ENCODE results near the gene FSTL4. TPM values are rescaled to one million over a fixed set of nuclear protein-coding genes. Genes with fewer than 3 reads are reported as not detected.

The FSTL4 gene
- polyA plus RNA-seq, 3 donors = not detected

DNA sequence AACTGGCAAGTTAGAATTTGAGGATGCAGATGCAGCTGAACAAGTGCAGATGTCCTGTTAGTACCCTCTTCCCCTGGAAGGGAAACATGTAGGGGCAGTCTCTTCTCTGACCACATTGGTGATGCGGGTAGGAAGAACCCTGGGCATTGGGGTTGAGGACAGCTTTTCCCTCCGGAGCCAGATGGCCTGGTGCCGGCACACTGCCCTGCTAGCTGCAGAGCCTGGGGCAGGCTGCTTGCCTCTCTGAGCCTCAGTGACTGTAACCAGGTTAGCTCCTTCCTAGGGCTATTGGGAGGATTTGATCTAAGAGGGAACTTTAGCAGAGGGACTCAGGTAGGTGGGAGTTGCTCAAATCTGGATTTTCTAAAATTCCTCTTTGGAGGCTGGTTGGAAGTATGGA lies 412.1 kb downstream of the FSTL4 start:
- no peak for TF ChIP-seq CTCF (IDR thresholded peaks at IDR 0.05)
- Histone ChIP-seq H4K20me1 (ENCODE audit: insufficient read depth, low read length) (no peaks in the 10 kb centered on the region), H3K27me3 (ENCODE audit: control insufficient read depth in 2 of 2, insufficient read depth in 2 of 2, low read length in 2 of 2) (no peaks in the 10 kb centered on the region), H3K4me1 (ENCODE audit: control insufficient read depth in 1 of 2, insufficient read depth in 2 of 2, low read length in 2 of 2) (no peaks in the 10 kb centered on the region), H3K4me3 (replicated peaks in 1 of 3; ENCODE audit: low read depth in 2 of 3, low read length in 3 of 3) (no peak overlapping the region), H3K9ac (ENCODE audit: insufficient read depth, low read length, poor library complexity, severe bottlenecking) (no peak overlapping the region), H3K4me2 (replicated peaks; ENCODE audit: extremely low read depth, low read length, poor library complexity, severe bottlenecking) (no peak overlapping the region), H3K79me2 (ENCODE audit: insufficient read depth, low read length) (no peaks in the 10 kb centered on the region), H2AFZ (ENCODE audit: insufficient read depth, low read depth, low read length, poor library complexity, severe bottlenecking) (no peak overlapping the region), H3K36me3 (replicated peaks in 1 of 2; ENCODE audit: control insufficient read depth in 1 of 2, insufficient read depth in 2 of 2, low read length in 2 of 2) (no peaks in the 10 kb centered on the region), H3K9me3 (replicated peaks in 1 of 2; ENCODE audit: control insufficient read depth in 1 of 2, insufficient read depth in 1 of 2, low read length in 2 of 2) (peaks cover 0 to 11% of the 10 kb centered on the region in 2 donors), H3K27ac (ENCODE audit: low read depth in 1 of 2, low read length in 2 of 2) (no peak overlapping the region)
- Mint-ChIP-seq H3K36me3 (no peaks in the 10 kb centered on the region), H3K4me3 (no peak overlapping the region), H3K27me3 (ENCODE audit: low read depth in 3 of 3) (peaks cover 4 to 10% (median 6%) of the 10 kb centered on the region in 3 donors), H3K4me1 (no peaks in the 10 kb centered on the region), H3K27ac (no peak overlapping the region), H3K9me3 (peaks cover 4 to 11% (median 9%) of the 10 kb centered on the region in 7 donors)
- intact Hi-C loops (cut with micrococcal nuclease) = no loop called here
- no peak for DNase-seq
- WGBS (ENCODE audit: insufficient coverage) = 89% methylated on average over 2 of the region's 3 CpGs

- no peaks in the 10 kb centered on the region for H3K36me3 ChIP-seq (replicated peaks in 1 of 2; ENCODE audit: control insufficient read depth in 1 of 2, insufficient read depth in 2 of 2, low read length in 2 of 2)
- no peak overlapping the region for H2AFZ ChIP-seq (ENCODE audit: insufficient read depth, low read depth, low read length, poor library complexity, severe bottlenecking)
- Mint-ChIP-seq H3K9me3 (peaks cover 4 to 11% (median 9%) of the 10 kb centered on the region in 7 donors), H3K36me3 (no peaks in the 10 kb centered on the region), H3K27me3 (ENCODE audit: low read depth in 3 of 3) (peaks cover 3 to 10% (median 7%) of the 10 kb centered on the region in 3 donors), H3K4me1 (no peaks in the 10 kb centered on the region), H3K27ac (no peak overlapping the region), H3K4me3 (no peak overlapping the region)
- no peak for DNase-seq
- no peaks in the 10 kb centered on the region for H3K79me2 ChIP-seq (ENCODE audit: insufficient read depth, low read length)
- 90% methylated on average over 12 of the region's 18 CpGs for WGBS (ENCODE audit: insufficient coverage)
- H3K27ac ChIP-seq (ENCODE audit: low read depth in 1 of 2, low read length in 2 of 2) = no peak overlapping the region
- no peak overlapping the region for H3K4me3 ChIP-seq (replicated peaks in 1 of 3; ENCODE audit: low read depth in 2 of 3, low read length in 3 of 3)
- intact Hi-C loops (cut with micrococcal nuclease) = no loop called here
- no peaks in the 10 kb centered on the region for H3K27me3 ChIP-seq (ENCODE audit: control insufficient read depth in 2 of 2, insufficient read depth in 2 of 2, low read length in 2 of 2)
- no peak overlapping the region for H3K4me2 ChIP-seq (replicated peaks; ENCODE audit: extremely low read depth, low read length, poor library complexity, severe bottlenecking)
- no peak for TF ChIP-seq CTCF (IDR thresholded peaks at IDR 0.05)
- no peaks in the 10 kb centered on the region for H4K20me1 ChIP-seq (ENCODE audit: insufficient read depth, low read length)
- H3K9ac ChIP-seq (ENCODE audit: insufficient read depth, low read length, poor library complexity, severe bottlenecking) = no peak overlapping the region
- no peaks in the 10 kb centered on the region for H3K4me1 ChIP-seq (ENCODE audit: control insufficient read depth in 1 of 2, insufficient read depth in 2 of 2, low read length in 2 of 2)
- peaks cover 0 to 11% of the 10 kb centered on the region in 2 donors for H3K9me3 ChIP-seq (replicated peaks in 1 of 2; ENCODE audit: control insufficient read depth in 1 of 2, insufficient read depth in 1 of 2, low read length in 2 of 2)
Observed at GRCh38 chr5:133199417-133200178, 412.7 kb downstream of the FSTL4 start.

Data from CD14-positive monocyte (primary cell).